HG02610 (cell line): Measurements from ENCODE around the gene MEGF11.

Source experiments
- ATAC-seq: cut with Tn5 transposase; IDR thresholded peaks from one replicate; pipeline ENCODE4 v1.9.1; 2021; ENCODE audit warnings: mild to moderate bottlenecking, moderate library complexity; ENCODE audit not compliant: unreplicated experiment

The MEGF11 gene

DNA sequence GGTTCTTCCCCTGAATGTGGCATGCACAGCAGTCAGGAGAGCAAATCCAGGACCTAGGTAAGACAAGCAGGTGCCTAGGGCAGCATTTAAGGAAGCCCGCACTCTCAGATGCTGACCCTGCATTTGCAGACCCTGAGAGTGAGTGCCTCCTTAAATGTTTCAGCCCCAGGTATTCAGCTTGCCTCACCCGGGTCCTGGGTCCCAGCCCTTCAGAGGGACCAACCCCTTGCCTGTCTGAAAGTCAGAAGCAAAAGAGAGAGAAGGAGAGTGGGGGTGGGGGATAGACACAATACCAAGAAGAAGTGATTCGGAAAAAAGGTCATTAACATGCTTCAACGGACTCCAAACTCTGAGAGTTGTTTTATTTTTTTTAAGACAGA lies 75.0 kb downstream of the MEGF11 start:
- no peak for ATAC-seq

DNA sequence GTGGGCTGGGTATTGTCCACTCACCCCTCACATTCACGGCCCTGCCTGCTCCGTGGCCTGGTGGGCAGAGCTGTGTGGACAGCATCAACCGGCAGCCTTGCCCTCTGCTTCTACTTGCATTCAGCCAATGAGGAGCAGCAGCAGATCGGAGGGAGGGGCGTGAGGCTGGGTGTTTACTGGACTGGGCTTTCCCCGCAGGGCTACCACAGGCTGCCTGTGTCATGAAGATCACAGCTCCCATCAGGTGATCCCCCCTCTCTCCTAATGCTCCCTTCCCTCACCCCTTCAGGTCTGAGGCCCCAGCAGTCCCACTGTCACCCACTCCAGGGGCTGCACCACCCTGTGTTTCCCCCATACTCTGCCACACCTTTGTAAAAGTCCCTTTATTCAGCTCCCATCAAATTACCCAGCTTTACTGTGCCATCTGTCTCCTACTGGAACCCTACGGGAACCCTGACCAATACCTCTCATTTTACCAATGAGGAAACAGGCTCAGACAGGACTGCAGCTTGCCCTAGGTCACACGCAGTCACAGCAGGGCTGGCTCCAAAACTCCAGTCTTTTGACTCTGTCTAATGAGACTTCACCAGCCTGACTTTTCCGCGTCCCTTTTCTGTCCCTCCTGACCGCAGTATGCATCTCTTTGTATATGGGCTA lies 81.1 kb downstream of the MEGF11 start:
- no peak for ATAC-seq

GRCh38 chr15:66171841-66172240 lies 81.7 kb downstream of the MEGF11 start:
- no peak for ATAC-seq

DNA sequence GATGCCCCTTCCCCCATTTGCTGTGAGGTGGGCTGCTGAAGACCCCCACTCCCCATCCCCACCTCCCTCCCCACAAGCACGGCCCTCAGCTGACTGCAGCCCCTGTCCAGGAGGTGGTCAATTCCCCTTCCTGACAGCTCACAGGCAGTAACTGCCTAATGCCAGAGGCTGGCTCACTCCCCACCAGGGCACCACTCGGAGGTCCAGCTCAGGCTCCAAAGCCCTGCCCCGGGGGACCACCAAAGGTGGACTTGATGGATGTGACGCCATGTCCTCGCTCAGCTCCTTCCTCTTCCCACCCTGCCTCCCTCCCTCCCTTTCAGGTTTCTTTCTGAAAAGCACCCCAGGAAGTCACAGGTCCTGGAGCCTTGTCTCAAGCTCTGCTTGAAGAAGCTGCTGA lies 82.8 kb downstream of the MEGF11 start:
- ATAC-seq, result no peak

GRCh38 chr15:66170042-66170441 lies 83.5 kb downstream of the MEGF11 start:
- no peak for ATAC-seq

GRCh38 chr15:66169625-66170024 lies 83.9 kb downstream of the MEGF11 start:
- no peak for ATAC-seq

GRCh38 chr15:66169023-66169422 lies 84.5 kb downstream of the MEGF11 start:
- ATAC-seq, result no peak

- ATAC-seq, result no peak
Measured at GRCh38 chr15:66167854-66168253, 85.7 kb downstream of the MEGF11 start.

- no peak for ATAC-seq
Measured at GRCh38 chr15:66165856-66166255, 87.7 kb downstream of the MEGF11 start.

- ATAC-seq, result no peak
Measured at GRCh38 chr15:66164788-66165187, 88.8 kb downstream of the MEGF11 start.

DNA sequence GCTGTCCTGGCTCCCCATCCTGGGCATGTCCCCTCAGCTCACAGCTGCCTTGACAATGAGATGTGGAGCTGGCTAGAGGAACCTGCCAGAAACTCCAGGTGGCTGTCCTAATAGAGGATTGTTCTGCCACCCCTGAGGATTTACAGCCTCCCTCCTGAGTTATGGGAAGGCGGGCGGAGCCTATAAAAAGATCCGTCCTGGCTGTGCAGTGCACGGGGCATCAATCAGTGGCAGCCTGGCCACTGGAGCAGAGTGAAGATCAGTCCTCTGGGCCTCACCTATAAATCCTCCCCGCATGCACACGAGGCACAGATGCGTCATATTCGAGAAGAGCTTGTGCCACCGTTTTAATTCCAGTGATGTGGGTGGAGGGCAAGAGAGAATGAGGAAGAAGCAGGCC lies 90.0 kb downstream of the MEGF11 start:
- ATAC-seq, result no peak

DNA sequence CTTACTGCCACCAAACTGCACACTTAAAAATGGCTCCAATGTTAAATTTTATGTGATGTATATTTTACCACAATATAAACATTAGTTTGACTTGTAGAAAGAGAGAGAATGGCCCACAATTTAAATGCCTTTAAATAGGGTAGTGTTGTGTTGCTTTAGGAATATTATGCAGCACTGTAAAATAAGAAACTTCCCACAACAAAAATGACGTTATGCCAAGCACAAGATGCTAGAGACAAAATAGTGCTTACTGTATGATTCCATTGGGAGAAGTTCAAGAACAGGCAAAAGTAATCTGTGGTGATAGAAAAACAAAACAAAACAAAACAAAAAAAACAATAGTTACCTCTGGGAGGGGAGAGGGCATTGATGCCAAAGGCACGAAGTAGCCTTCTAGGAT lies 91.3 kb downstream of the MEGF11 start:
- ATAC-seq, result no peak

- no peak for ATAC-seq
Measured at GRCh38 chr15:66161575-66162118, 91.9 kb downstream of the MEGF11 start.

- no peak for ATAC-seq
Measured at GRCh38 chr15:66161108-66161507, 92.4 kb downstream of the MEGF11 start.

DNA sequence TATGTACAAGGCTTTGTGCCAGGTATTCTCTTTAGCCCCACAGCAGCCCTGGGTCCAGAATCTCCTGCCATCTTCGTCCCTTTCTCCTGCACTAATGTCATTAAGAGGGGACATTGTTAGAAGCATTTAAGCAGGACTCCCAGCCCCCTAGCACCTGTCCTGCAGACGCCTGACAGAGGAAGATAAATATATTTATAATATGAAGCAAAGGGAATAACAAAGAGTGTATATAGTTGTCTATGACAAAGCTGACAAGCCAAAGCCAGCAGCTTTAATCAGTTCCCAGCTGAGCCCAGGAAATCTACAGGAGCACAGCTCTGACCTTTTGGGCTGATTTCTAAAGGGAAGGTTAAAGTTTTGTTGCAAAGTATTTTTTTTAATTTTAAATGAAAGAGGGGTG lies 96.0 kb downstream of the MEGF11 start:
- ATAC-seq, result no peak

DNA sequence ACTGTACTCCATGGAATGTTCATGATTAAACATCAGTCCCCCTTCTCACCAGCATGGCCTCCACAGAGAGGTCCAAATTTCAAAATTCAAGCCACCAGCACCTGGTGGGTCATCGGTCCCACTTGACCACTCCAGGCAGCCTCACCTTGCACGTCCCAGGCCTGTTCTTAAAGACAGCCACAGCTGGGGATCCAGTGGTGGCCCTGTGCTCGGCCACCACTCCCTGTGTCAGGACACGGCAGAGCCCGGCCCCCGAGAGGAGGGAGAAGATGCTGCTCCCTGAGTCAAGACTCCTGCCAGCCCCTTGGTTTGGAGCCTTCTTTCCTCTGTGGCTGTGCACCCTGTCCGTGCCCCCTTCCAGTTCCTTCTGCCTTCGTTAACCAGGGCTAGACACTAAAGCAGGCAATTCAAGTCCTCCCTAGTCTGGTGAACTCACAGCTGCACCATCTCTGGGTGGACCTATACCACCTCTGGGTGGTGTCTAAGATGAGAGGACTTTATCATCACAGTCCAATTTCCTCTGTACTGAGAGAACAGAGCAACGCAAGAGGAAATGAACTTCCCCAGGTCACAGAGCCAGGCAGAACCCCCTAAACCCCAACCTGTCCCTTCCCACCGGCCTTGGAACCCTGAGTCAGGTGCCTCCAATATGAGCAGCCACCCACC lies 97.1 kb downstream of the MEGF11 start:
- ATAC-seq, result no peak

DNA sequence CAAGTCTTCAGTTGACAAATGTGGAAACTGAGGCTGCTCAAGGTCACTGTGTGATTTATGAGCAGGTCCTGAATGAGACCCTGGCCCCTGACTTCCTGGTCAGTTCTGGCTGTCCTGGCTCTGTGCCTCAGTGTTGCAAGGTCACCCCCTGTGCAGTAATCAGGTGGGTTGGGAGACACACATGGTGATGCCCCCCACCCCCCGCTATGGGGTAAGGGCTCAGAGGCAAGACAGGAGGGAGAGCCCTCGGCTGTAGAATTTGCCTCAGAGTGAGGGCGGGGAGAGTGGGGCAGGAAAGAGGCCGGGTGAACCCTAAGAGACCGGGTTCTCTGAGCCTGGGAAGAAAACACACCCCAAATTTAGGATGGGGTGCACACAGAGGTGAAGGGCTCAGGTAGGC lies 98.5 kb downstream of the MEGF11 start:
- ATAC-seq, result no peak

DNA sequence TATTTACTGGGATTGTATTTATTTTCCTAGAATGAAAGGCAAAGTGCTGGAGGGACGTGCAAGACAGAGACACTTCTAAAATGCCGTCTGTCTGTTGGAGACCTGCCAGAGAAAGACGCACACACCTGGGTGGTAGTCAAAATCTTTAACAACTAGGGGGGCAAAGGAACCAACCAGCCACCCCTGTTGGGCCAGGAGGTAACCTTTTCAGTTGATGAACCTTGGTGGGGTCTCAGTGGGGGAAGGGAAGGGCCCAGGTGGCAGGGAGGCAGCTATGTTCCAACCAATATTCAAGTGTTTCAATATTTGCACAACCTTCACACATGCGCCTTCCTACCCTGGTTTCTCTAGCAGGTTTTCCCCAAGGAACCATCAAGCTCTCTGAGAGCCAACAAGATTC lies 99.0 kb downstream of the MEGF11 start:
- ATAC-seq, result no peak

DNA sequence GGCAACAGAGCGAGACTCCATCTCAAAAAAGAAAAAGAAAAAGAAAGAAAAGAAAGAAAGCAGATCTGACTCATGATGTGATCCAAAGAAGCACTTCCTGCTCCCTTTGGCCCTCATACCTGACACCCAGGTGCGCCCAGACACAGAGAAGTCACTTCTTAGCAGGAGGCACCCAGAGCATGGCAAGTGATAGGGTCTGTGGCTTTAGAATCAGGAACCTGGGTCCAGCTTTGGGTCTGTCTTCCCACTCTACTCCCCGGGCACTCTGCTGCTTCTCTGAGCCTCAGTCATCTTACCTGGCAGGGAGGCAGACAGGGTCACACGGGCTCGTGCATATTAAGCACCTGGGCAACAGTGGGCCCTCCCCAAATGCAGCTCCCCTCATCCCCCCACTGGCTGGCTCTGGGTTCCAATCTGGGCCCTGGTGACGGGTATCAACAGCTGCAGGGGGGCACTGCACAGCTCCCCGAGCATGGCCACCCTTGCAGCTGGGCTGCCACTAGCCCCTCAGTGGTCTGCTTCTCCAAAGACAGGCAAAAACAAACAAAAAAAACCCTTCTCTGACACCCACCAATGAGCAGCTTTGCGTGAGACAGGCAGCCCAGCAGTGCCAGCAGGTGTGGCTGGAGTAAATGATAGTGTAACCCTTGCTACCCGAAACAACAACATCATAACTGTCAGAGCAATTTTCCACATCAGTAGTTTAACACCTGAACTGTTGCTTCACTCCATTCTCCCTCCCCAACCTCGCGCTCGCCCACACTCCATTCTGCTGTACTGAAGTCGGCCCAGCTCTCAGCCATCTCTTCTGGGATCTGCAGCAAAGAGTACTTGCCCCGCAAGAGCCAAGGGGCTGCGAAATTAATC lies 99.8 kb downstream of the MEGF11 start:
- ATAC-seq, result peak; percentile 60

- no peak for ATAC-seq
Measured at GRCh38 chr15:66152650-66153049, 100.9 kb downstream of the MEGF11 start.

DNA sequence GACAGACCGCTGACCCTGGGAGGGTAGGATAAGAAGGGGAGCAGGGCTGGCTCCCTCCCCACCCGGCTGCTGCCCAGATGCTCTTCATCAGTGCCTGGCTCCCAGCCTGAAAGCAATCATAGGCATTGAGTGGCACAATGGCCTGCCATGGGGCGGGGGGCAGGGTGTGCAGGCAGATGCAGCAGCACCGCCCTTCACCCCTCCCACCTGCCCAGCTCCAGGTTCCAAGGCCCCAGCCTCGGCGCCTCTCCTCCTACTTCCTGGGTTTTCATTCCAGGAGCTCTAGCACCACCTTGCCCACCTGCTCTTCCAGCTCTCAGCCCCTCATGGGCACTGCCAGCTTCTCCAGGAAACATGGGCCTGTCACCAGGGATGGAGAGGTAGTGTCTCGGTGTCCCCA lies 101.7 kb downstream of the MEGF11 start:
- no peak for ATAC-seq

DNA sequence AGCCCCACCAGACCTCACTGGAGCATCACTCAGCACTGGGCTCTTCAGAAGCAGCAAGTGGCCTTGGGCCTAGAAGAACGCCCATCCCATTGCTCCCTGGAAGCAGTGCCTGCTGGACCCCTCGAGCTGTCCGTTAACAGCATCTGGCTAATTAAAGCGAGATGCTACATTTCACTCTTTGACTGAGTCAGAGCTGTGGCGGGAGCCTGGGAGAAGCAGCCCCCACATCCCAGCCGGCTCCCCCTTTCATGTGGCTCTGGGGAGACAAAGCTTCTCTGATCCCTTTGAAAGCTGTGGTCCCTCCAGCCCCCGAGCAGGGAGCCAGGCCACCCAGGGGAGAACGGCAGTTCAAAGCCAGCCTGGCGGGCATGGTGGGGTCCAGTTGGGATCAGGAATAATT lies 103.7 kb downstream of the MEGF11 start:
- no peak for ATAC-seq
